Dendritic cell treated with granulocyte-macrophage colony-stimulating factor and Interleukin-4, amounts not matched to agents 40 ng/mL and 50 ng/mL, for 4 days (primary cell): ENCODE results near the gene KLRC4.
A peak's percentile ranks its signal among the peaks of the same experiment; 100 is the strongest.
"Not testable (repeated sequence)": the region's sequence is repeated elsewhere in the genome, so short reads cannot be mapped to it uniquely, and the experiment has no call there.

ENCODE experiments used
- H3K27ac Mint-ChIP-seq: one replicate; pipeline ENCODE4 v1.8.0; 2022; ENCODE audit warnings: mild to moderate bottlenecking, mixed read lengths
- H3K27me3 Mint-ChIP-seq: one replicate; pipeline ENCODE4 v1.8.0; 2022; ENCODE audit warnings: mild to moderate bottlenecking, mixed read lengths
- H3K36me3 Mint-ChIP-seq: one replicate; pipeline ENCODE4 v1.8.0; 2022; ENCODE audit warnings: low read depth, mixed read lengths
- H3K4me1 Mint-ChIP-seq: one replicate; pipeline ENCODE4 v1.8.0; 2022; ENCODE audit warnings: low read depth, mixed read lengths
- H3K4me3 Mint-ChIP-seq: one replicate; pipeline ENCODE4 v1.8.0; 2022; ENCODE audit warnings: mild to moderate bottlenecking, moderate library complexity, mixed read lengths
- H3K9me3 Mint-ChIP-seq: one replicate; pipeline ENCODE4 v1.8.0; 2022; ENCODE audit warnings: mixed read lengths
- intact Hi-C: fragments of 100-400 bp; cut with micrococcal nuclease; formaldehyde crosslinking; loops from one replicate; pipeline ENCODE4 v1.15.0; 2022

KLRC4 gene

GRCh38 chr12:10424260-10424899, 14.8 kb upstream of the KLRC4 start:
- H3K27me3 Mint-ChIP-seq, intact Hi-C loops, H3K27ac Mint-ChIP-seq, H3K4me1 Mint-ChIP-seq, H3K4me3 Mint-ChIP-seq, H3K9me3 Mint-ChIP-seq, H3K36me3 Mint-ChIP-seq: not testable (repeated sequence)

DNA sequence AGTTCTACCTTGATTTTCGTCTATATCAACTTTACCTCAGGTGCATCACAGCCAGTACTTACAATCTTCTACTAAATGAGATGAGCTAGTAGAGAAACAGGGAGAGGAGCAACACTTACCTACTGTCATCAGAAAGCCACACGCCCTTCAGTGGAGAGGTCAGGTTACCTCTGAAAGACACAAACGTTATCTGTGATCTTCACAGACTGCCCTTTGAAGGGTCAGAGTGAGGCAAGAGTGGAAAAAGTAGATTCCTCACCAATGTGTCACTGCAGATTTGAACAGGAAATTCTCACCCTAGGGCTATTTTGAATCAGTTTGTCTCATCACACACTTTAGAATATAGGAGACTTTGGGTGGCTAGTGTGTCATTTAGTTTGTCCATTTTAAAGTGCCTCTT, 12.6 kb upstream of the KLRC4 start:
- H3K27ac Mint-ChIP-seq, H3K4me1 Mint-ChIP-seq, H3K9me3 Mint-ChIP-seq, H3K27me3 Mint-ChIP-seq, H3K4me3 Mint-ChIP-seq, H3K36me3 Mint-ChIP-seq, intact Hi-C loops: not testable (repeated sequence)

GRCh38 chr12:10420334-10420733, 10.8 kb upstream of the KLRC4 start, which contains the start of gene KLRC3:
Gene KLRC3, minus strand, starts transcription at chr12:10420595. Its CDS starts 45 bp downstream, at chr12:10420550.
- H3K36me3 Mint-ChIP-seq, H3K4me1 Mint-ChIP-seq, H3K4me3 Mint-ChIP-seq, H3K9me3 Mint-ChIP-seq, H3K27me3 Mint-ChIP-seq, H3K27ac Mint-ChIP-seq, intact Hi-C loops: not testable (repeated sequence)

- Mint-ChIP-seq H3K9me3 (no peaks in the 10 kb centered on the region), H3K4me3 (no peak overlapping the region), H3K27ac (no peak overlapping the region), H3K36me3 (no peaks in the 10 kb centered on the region), H3K4me1 (peaks cover 12% of the 10 kb centered on the region), H3K27me3 (peaks cover 10% of the 10 kb centered on the region)
- intact Hi-C loops, result loop anchor here (5.0 kb wide), 1 partner anchor 47 kb away; no protein-coding TSS in a partner anchor
Measured at GRCh38 chr12:10408842-10409241, 715 bp downstream of the KLRC4 start.

DNA sequence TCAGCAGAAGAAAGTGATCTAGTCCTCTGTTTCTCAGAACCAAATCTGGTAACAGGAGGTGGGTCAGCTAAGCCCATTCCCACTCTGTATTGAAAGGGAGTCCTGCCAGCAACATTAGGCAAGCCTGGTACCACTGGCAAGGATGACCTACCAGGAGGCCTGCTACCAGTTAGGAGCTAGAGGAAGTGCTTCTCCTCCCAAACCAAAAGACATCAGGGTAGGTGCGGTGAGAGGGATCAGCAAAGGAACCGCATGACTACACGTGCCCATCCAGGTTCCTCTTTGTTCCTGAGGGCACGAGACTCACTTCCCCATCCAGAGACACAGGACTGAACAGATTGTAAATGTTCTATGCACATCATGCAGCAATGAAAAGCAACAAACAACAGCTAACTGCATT, 2.8 kb downstream of the KLRC4 start:
- no peaks in the 10 kb centered on the region for H3K9me3 Mint-ChIP-seq
- intact Hi-C loops, result loop anchor here (5.0 kb wide), 1 partner anchor 44 kb away; no protein-coding TSS in a partner anchor
- peaks cover 15% of the 10 kb centered on the region for H3K27me3 Mint-ChIP-seq
- no peak overlapping the region for H3K4me3 Mint-ChIP-seq
- H3K36me3 Mint-ChIP-seq, result no peaks in the 10 kb centered on the region
- H3K27ac Mint-ChIP-seq, result peak overlapping the region; percentile 72
- peaks cover 12% of the 10 kb centered on the region for H3K4me1 Mint-ChIP-seq

DNA sequence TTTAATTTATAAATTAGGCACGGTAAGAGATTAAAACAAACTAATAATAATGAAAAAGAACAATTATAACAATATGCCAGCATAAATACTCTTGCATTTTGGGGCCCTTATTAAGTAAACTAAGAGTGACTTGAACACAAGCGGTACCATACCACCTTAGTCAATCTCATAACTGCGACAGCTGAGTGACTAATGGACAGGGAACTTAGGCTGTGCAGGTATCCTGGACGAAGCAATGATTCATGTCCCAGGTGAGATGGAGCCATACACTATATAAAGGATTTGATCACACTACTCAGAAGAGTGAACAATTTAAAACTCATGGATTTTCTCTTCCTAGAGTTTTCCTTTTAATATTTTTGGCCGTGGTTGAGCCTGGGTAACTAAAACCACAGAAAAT, 4.3 kb downstream of the KLRC4 start:
- no peaks in the 10 kb centered on the region for H3K36me3 Mint-ChIP-seq
- no peak overlapping the region for H3K4me3 Mint-ChIP-seq
- H3K27me3 Mint-ChIP-seq, result peaks cover 14% of the 10 kb centered on the region
- H3K9me3 Mint-ChIP-seq, result no peaks in the 10 kb centered on the region
- H3K4me1 Mint-ChIP-seq, result peaks cover 12% of the 10 kb centered on the region
- intact Hi-C loops, result loop anchor here (5.0 kb wide), 1 partner anchor 43 kb away; no protein-coding TSS in a partner anchor
- H3K27ac Mint-ChIP-seq, result no peak overlapping the region

- no peak overlapping the region for H3K27ac Mint-ChIP-seq
- intact Hi-C loops, result loop anchor here (5.0 kb wide), 1 partner anchor 42 kb away; no protein-coding TSS in a partner anchor
- peaks cover 14% of the 10 kb centered on the region for H3K27me3 Mint-ChIP-seq
- H3K4me1 Mint-ChIP-seq, result peaks cover 12% of the 10 kb centered on the region
- no peaks in the 10 kb centered on the region for H3K36me3 Mint-ChIP-seq
- no peaks in the 10 kb centered on the region for H3K9me3 Mint-ChIP-seq
- H3K4me3 Mint-ChIP-seq, result no peak overlapping the region
Measured at GRCh38 chr12:10404798-10405197, 4.8 kb downstream of the KLRC4 start.

- Mint-ChIP-seq H3K27me3 (peaks cover 14% of the 10 kb centered on the region), H3K4me3 (no peak overlapping the region), H3K9me3 (no peaks in the 10 kb centered on the region), H3K36me3 (no peaks in the 10 kb centered on the region), H3K4me1 (peaks cover 2% of the 10 kb centered on the region), H3K27ac (no peak overlapping the region)
- intact Hi-C loops, result no loop called here
Measured at GRCh38 chr12:10400829-10401228, 8.7 kb downstream of the KLRC4 start.

- Mint-ChIP-seq H3K27ac (no peak overlapping the region), H3K4me3 (no peak overlapping the region), H3K4me1 (peaks cover 19% of the 10 kb centered on the region)
Measured at GRCh38 chr12:10398168-10398567, 11.4 kb downstream of the KLRC4 start.

GRCh38 chr12:10397296-10397695, 12.3 kb downstream of the KLRC4 start:
- Mint-ChIP-seq H3K9me3 (no peaks in the 10 kb centered on the region), H3K27me3 (peaks cover 10% of the 10 kb centered on the region), H3K36me3 (no peaks in the 10 kb centered on the region), H3K4me3 (no peak overlapping the region), H3K27ac (no peak overlapping the region), H3K4me1 (peaks cover 24% of the 10 kb centered on the region)
- intact Hi-C loops, result no loop called here

More at GRCh38 chr12:10398168-10398567, 11.4 kb downstream of the KLRC4 start:
- intact Hi-C loops, result no loop called here
- Mint-ChIP-seq H3K36me3 (no peaks in the 10 kb centered on the region), H3K9me3 (no peaks in the 10 kb centered on the region), H3K27me3 (peaks cover 13% of the 10 kb centered on the region)

- peaks cover 24% of the 10 kb centered on the region for H3K4me1 Mint-ChIP-seq
- H3K36me3 Mint-ChIP-seq, H3K27me3 Mint-ChIP-seq, intact Hi-C loops, H3K9me3 Mint-ChIP-seq, H3K4me3 Mint-ChIP-seq: not testable (repeated sequence)
- peak overlapping the region; percentile 92 for H3K27ac Mint-ChIP-seq
Measured at GRCh38 chr12:10396176-10396575, 13.4 kb downstream of the KLRC4 start.

DNA sequence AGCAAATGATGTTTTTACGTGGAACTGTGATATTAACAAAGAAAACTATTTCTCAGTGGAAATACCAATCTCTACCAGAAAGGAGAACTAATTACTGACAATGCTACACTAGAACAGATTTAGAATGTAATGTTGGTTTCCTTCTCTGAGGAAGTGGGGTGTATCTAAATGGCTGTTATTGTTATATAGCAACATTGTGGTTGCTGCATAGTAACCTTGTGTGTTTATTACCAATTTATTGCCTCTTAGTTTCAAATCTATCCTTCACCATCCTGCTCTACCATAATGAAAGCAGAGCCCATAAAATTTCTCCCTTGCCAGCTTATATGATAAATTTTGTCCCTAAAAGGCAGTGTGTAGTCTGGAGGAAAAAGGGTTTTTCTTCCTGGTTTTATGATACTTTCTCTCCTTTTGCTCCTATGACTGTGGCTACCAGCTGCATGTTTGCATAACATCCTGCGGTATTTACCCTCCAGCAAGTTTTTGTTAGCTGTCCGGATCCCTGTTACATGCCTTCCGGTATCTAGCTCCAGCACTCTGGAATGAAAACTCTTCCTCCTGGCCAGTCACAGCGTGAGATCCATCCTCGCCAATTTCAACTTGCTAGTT, 14.1 kb downstream of the KLRC4 start:
- peaks cover 2% of the 10 kb centered on the region for H3K27me3 Mint-ChIP-seq
- peak overlapping the region; percentile 64 for H3K4me3 Mint-ChIP-seq
- H3K4me1 Mint-ChIP-seq, result peaks cover 24% of the 10 kb centered on the region
- intact Hi-C loops, result no loop called here
- H3K9me3 Mint-ChIP-seq, result no peaks in the 10 kb centered on the region
- H3K36me3 Mint-ChIP-seq, result no peaks in the 10 kb centered on the region
- peak overlapping the region; percentile 92 for H3K27ac Mint-ChIP-seq

GRCh38 chr12:10394531-10395152, 14.9 kb downstream of the KLRC4 start:
- intact Hi-C loops, H3K4me3 Mint-ChIP-seq, H3K36me3 Mint-ChIP-seq, H3K9me3 Mint-ChIP-seq, H3K27me3 Mint-ChIP-seq: not testable (repeated sequence)
- Mint-ChIP-seq H3K4me1 (peaks cover 24% of the 10 kb centered on the region), H3K27ac (peak overlapping the region; percentile 92)

GRCh38 chr12:10393291-10393690, 16.3 kb downstream of the KLRC4 start:
- Mint-ChIP-seq H3K4me1 (peaks cover 24% of the 10 kb centered on the region), H3K27ac (no peak overlapping the region), H3K36me3 (no peaks in the 10 kb centered on the region), H3K27me3 (peaks cover 3% of the 10 kb centered on the region), H3K4me3 (no peak overlapping the region), H3K9me3 (no peaks in the 10 kb centered on the region)
- intact Hi-C loops, result no loop called here
